ENCODE data around the gene RRBP1.
A peak's percentile ranks its signal among the peaks of the same experiment; 100 is the strongest.

The RRBP1 gene

DNA sequence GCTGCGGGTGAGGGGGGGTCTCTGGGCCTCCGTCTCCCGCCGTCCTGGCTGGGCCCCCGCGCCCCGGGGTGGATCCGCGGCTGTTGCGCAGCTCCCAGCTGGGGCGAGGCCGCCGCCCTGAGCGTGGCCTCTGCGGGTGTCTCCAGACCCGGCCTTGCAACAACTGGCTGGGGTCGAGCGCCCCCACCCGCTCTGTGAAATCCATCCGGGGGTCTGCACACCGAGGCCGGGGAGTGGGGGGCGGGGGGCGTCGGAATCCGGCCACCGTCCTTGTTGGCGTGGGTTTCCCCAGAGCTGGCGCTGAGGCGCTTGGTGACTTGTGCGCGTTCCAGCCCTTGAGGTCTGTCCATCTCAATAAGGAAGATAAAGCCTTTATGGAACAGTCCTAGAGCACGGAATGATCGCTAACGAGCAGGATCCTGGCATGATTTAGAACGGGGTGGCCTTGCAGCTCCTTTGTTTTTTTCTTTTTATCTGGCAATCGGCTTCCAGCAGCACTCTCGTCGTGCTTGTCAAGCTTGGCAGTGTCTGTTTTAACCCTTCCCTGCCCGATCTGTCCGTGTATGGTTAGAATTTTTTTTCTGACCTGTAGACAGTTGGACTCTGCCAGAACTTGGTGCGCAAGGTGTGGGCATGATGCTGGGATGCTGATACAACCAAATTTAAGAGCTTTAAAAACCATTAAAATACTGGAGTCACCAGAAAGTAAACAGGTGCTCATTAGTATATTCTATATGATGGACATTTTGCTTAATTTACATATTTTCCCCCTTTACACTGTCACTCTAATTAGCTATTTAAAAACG is 111.5 kb downstream of the RRBP1 start:
- peak; percentile 4 to 10 for DNase-seq

GRCh38 chr20:17569616-17570346 is 112.3 kb downstream of the RRBP1 start, which contains the start of gene DSTN:
DSTN (plus strand) TSS chr20:17570075; CDS start chr20:17570209, 134 bp downstream.
- peak; percentile 82 to 83 for DNase-seq

DNA sequence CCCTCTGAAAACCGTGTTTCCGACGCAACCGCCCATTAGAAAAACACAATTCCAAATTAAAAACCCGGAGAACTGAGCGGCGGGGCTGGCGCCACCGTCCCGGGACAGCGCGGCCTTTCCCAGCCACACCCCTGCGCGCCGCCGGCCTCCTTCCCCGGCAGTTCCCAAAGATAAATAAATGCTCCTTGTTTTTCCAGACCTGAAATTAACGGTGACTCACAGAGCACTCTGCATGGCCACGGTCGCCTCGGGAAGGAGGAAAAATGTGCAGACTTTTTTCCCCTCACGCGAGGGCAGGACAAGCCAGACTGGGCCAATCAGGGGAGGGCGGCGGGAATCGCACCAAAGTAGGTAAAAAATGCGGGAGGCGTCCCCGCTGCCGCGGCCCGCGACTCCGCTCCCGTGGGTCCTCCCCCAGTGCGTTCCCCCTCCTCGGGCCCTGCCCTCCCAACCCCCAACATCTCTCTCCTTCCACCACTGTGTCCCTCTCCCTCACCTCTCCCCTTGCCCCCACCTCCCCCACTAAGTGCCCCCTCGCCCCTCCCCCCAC is 113.0 kb downstream of the RRBP1 start:
- peak; percentile 6 to 7 for DNase-seq

DNA sequence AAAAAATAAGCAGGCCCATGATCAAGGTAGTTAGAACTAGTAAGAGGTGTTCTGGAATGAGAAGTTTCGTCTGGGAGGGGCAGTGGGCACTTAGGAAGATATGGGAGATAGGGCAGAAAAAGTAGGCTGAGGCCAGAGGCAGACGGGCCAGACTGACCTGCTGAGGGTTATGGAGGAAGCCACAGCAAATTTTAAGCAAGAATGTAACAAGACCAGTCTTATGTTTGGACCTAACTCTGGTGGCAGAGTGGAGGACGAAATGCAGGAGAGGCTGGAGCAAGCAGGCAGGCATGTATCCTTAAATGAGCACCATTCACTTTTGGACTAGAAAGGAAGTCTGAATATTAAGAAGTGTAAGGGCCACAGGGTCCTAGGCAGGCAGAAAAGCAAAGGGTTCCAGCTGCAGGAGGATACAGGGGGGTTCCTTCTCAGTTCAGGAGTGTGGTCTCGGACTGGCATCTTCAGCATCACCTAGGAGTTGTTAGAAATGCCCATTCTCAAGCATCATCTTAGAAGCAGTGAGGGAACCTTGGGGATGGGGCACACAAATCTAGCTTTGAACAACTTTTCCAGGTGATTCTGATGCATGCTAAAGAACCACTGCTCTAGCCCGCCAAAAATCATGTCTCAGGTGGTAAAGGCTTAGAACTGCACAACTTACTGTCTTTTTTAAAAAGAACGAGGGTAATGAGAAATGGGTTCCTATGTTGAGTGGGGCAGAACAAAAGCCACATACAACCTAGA is 113.8 kb downstream of the RRBP1 start:
- no peak for DNase-seq

DNA sequence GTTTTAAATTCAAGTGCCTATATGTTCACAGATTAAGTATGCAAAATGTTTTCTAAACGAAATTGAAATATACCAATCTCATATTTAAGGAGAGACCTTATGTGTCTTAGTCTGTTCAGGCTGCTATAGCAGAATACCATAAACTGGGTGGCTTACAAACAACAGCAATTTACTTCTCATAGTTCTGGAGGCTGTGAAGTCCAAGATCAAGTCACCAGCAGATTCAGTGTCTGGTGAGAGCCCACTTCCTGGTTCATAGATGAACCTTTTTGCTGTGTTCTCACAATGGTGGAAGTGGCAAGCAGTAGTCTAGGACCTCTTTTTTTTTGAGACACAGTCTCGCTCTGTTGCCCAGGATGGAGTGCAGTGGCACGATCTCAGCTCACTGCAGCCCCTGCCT is 115.7 kb downstream of the RRBP1 start:
- no peak for DNase-seq

DNA sequence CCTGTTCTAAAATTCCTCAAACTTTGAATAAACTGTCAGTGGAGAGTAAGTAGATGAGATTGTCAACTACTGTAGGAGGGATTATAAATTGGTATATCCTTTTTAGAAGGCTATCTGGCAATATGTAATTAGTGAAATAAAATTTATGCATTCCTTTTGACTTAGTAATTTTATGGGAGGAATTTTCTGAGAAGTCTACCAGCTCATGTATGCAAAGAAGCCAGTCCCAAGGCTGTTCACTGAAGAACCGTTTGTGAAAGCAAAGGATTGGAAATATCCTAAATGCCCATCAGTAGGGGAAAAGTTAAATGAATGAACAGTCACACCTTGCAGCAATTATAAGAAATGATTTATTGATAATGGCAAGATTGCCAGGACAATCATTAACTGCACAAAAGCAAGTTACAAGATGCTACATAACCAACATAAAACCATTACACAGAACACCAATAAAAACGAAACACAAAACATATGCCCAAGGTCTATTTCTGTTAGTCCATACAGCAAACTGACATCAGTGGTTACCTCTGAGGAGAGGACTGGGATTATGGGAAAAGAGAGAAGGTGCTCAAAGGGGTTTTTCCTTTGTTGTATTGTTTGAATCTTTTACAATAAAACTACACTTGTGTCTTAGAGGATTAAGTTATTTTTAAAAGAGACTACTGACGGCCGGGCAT is 116.7 kb downstream of the RRBP1 start:
- no peak for DNase-seq

All from activated CD4-positive, alpha-beta T cell treated with anti-CD3 and anti-CD28 coated beads for 4 hours (primary cell).